Measurements from ENCODE around the gene KLHL30. TPM values are rescaled to one million over a fixed set of nuclear protein-coding genes. Genes with fewer than 3 reads are reported as not detected.

Gene KLHL30
- total RNA-seq, 2 experiments from 2014 or later = not detected

GRCh38 chr2:238098901-238099713, 39.4 kb upstream of the KLHL30 start:
- no peak overlapping the region for H3K4me3 Mint-ChIP-seq
- H3K9me3 Mint-ChIP-seq = no peaks in the 10 kb centered on the region
- H3K27me3 Mint-ChIP-seq = no peaks in the 10 kb centered on the region
- POLR2A ChIA-PET = no interaction called here
- no peak for DNase-seq
- H3K27ac Mint-ChIP-seq = no peak overlapping the region
- no peaks in the 10 kb centered on the region for H3K36me3 Mint-ChIP-seq (ENCODE audit: low read depth)
- no peaks in the 10 kb centered on the region for H3K4me1 Mint-ChIP-seq
- CTCF ChIA-PET = interaction anchor here (1.2 kb wide), 1 partner anchor 38 kb away, joined by 4 read pairs; no protein-coding TSS in a partner anchor

GRCh38 chr2:238099714-238100048, 38.8 kb upstream of the KLHL30 start:
- Mint-ChIP-seq H3K27ac (no peak overlapping the region), H3K4me3 (no peak overlapping the region), H3K36me3 (ENCODE audit: low read depth) (no peaks in the 10 kb centered on the region), H3K9me3 (no peaks in the 10 kb centered on the region), H3K27me3 (no peaks in the 10 kb centered on the region), H3K4me1 (no peaks in the 10 kb centered on the region)
- ChIA-PET CTCF (interaction anchor here (1.2 kb wide), 1 partner anchor 37 kb away, joined by 4 read pairs; no protein-coding TSS in a partner anchor), POLR2A (no interaction called here)
- no peak for DNase-seq

- Mint-ChIP-seq H3K27me3 (no peaks in the 10 kb centered on the region), H3K27ac (no peak within 1 kb of the TSS), H3K4me3 (no peak within 1 kb of the TSS), H3K9me3 (no peaks in the 10 kb centered on the region), H3K4me1 (no peaks in the 10 kb centered on the region), H3K36me3 (ENCODE audit: low read depth) (no peaks in the 10 kb centered on the region)
- ChIA-PET CTCF (no interaction called here), POLR2A (no interaction called here)
- DNase-seq = no peak
Measured at GRCh38 chr2:238100049-238100820, 38.2 kb upstream of the KLHL30 start, which contains the start of gene ESPNL. Gene ESPNL (plus strand): TSS chr2:238100340. CDS start chr2:238100420, 80 bp downstream.

GRCh38 chr2:238100821-238101771, 37.4 kb upstream of the KLHL30 start:
- DNase-seq = no peak
- Mint-ChIP-seq H3K9me3 (no peaks in the 10 kb centered on the region), H3K36me3 (ENCODE audit: low read depth) (no peaks in the 10 kb centered on the region), H3K4me1 (no peaks in the 10 kb centered on the region), H3K27me3 (no peaks in the 10 kb centered on the region), H3K4me3 (no peak overlapping the region), H3K27ac (no peak overlapping the region)
- CTCF ChIA-PET = no interaction called here
- POLR2A ChIA-PET = no interaction called here

GRCh38 chr2:238101891-238102841, 36.3 kb upstream of the KLHL30 start:
- no peaks in the 10 kb centered on the region for H3K36me3 Mint-ChIP-seq (ENCODE audit: low read depth)
- no peak overlapping the region for H3K4me3 Mint-ChIP-seq
- no peaks in the 10 kb centered on the region for H3K4me1 Mint-ChIP-seq
- ChIA-PET POLR2A (no interaction called here), CTCF (no interaction called here)
- no peak for DNase-seq
- no peak overlapping the region for H3K27ac Mint-ChIP-seq
- no peaks in the 10 kb centered on the region for H3K27me3 Mint-ChIP-seq
- H3K9me3 Mint-ChIP-seq = no peaks in the 10 kb centered on the region

- no peak for DNase-seq
- Mint-ChIP-seq H3K36me3 (ENCODE audit: low read depth) (no peaks in the 10 kb centered on the region), H3K27me3 (no peaks in the 10 kb centered on the region), H3K27ac (no peak overlapping the region), H3K4me1 (no peaks in the 10 kb centered on the region), H3K9me3 (no peaks in the 10 kb centered on the region), H3K4me3 (no peak overlapping the region)
- ChIA-PET CTCF (no interaction called here), POLR2A (no interaction called here)
Measured at GRCh38 chr2:238102865-238103264, 35.6 kb upstream of the KLHL30 start.

- no peak for DNase-seq
Measured at GRCh38 chr2:238103465-238104225, 34.8 kb upstream of the KLHL30 start.

GRCh38 chr2:238104226-238104690, 34.2 kb upstream of the KLHL30 start:
- POLR2A ChIA-PET = no interaction called here
- no peaks in the 10 kb centered on the region for H3K27me3 Mint-ChIP-seq

More at GRCh38 chr2:238103465-238104225, 34.8 kb upstream of the KLHL30 start:
- CTCF ChIA-PET = no interaction called here
- H3K27me3 Mint-ChIP-seq = no peaks in the 10 kb centered on the region
- POLR2A ChIA-PET = no interaction called here
- H3K36me3 Mint-ChIP-seq (ENCODE audit: low read depth) = no peaks in the 10 kb centered on the region
- H3K4me3 Mint-ChIP-seq = no peak overlapping the region
- H3K9me3 Mint-ChIP-seq = no peaks in the 10 kb centered on the region
- H3K27ac Mint-ChIP-seq = peak overlapping the region; percentile 62
- peaks cover 4% of the 10 kb centered on the region for H3K4me1 Mint-ChIP-seq

GRCh38 chr2:238104691-238105371, 33.6 kb upstream of the KLHL30 start:
- Mint-ChIP-seq H3K36me3 (ENCODE audit: low read depth) (no peaks in the 10 kb centered on the region), H3K27ac (no peak overlapping the region), H3K4me1 (peaks cover 13% of the 10 kb centered on the region), H3K9me3 (no peaks in the 10 kb centered on the region), H3K27me3 (no peaks in the 10 kb centered on the region), H3K4me3 (no peak overlapping the region)
- POLR2A ChIA-PET = no interaction called here
- no peak for DNase-seq
- CTCF ChIA-PET = no interaction called here

More at GRCh38 chr2:238104226-238104690, 34.2 kb upstream of the KLHL30 start:
- peaks cover 10% of the 10 kb centered on the region for H3K4me1 Mint-ChIP-seq
- no peak overlapping the region for H3K27ac Mint-ChIP-seq
- DNase-seq = no peak
- no peak overlapping the region for H3K4me3 Mint-ChIP-seq
- H3K9me3 Mint-ChIP-seq = no peaks in the 10 kb centered on the region
- CTCF ChIA-PET = no interaction called here
- H3K36me3 Mint-ChIP-seq (ENCODE audit: low read depth) = no peaks in the 10 kb centered on the region

GRCh38 chr2:238105506-238106338, 32.7 kb upstream of the KLHL30 start:
- POLR2A ChIA-PET = no interaction called here
- Mint-ChIP-seq H3K4me1 (peaks cover 13% of the 10 kb centered on the region), H3K9me3 (no peaks in the 10 kb centered on the region), H3K4me3 (no peak overlapping the region), H3K36me3 (ENCODE audit: low read depth) (no peaks in the 10 kb centered on the region), H3K27ac (no peak overlapping the region), H3K27me3 (no peaks in the 10 kb centered on the region)
- DNase-seq = no peak
- CTCF ChIA-PET = interaction anchor here (0.6 kb wide), 1 partner anchor 675 kb away, joined by 3 read pairs; no protein-coding TSS in a partner anchor

Data from activated CD4-positive, alpha-beta T cell treated with anti-CD3 and anti-CD28 coated beads, Interleukin-2, amount 10 ng/mL, durations not matched to agents 7 days and 5 days (primary cell).